Body of pancreas (tissue), 4 donors: ENCODE data around the gene ELOF1. TPM values are rescaled to one million over a fixed set of nuclear protein-coding genes. Genes with fewer than 3 reads are reported as not detected.

ENCODE experiments used
- ATAC-seq: fragments of 150-250 bp; one replicate; pipeline ENCODE4 v1.9.1; 2016
- DNase-seq, 4 donors: peaks; one replicate each; pipeline ENCODE4 v3.0.0-alpha.2; 2019
- H3K27ac ChIP-seq, 4 donors: fragments of 200-600 bp; sonication (generic); 1 replicate in 3 of 4; 2 replicates in 1 of 4; pipeline versions ENCODE4 v1.5.1 to v1.6.1; 2016 to 2019; ENCODE audit warnings: mild to moderate bottlenecking in 1 of 4, mixed read lengths in 1 of 4, moderate library complexity in 1 of 4
- H3K27me3 ChIP-seq, 2 donors: fragments of 200-600 bp; sonication (generic); one replicate each; pipeline ENCODE4 v1.6.0; 2016; ENCODE audit warnings: mild to moderate bottlenecking in 1 of 2
- H3K36me3 ChIP-seq, 2 donors: fragments of 200-600 bp; sonication (generic); replicated peaks in 1 of 2; 2 replicates each; pipeline ENCODE4 v1.5.1; 2016; ENCODE audit warnings: low read depth in 2 of 2; ENCODE audit not compliant: insufficient read depth in 1 of 2
- H3K4me1 ChIP-seq: fragments of 200-600 bp; sonication (generic); one replicate; pipeline ENCODE4 v1.6.0; 2016
- H3K4me3 ChIP-seq, 2 donors: fragments of 200-600 bp; sonication (generic); 1 replicate in 1 of 2; 2 replicates in 1 of 2; pipeline ENCODE4 v1.5.1; 2016 to 2019
- H3K9me3 ChIP-seq, 3 donors: fragments of 200-600 bp; sonication (generic); 1 replicate in 2 of 3; 2 replicates in 1 of 3; pipeline ENCODE4 v1.5.1; 2016
- POLR2A ChIP-seq, 3 donors: fragments of 450-650 bp; IDR thresholded peaks; one replicate each; pipeline ENCODE4 v1.6.1; 2016; ENCODE audit warnings: antibody characterized with exemption in 3 of 3, mild to moderate bottlenecking in 2 of 3
- whole genome bisulfite sequencing, 2 donors: methylation state at CpG; one replicate each; pipeline ENCODE4 v1.1.5; 2017; 5-methylcytosine and 5-hydroxymethylcytosine counted together
- intact Hi-C: fragments of 100-400 bp; cut with DNase I; formaldehyde crosslinking; loops from one replicate; pipeline ENCODE4 v1.15.1; 2023
- total RNA-seq, 2 donors: library from RNA; depleted of rRNA; stranded (reverse); fragments of >200 nt; gene quantifications; one replicate each; pipeline ENCODE4 v1.1.0, GENCODE V29; 2016
- TF ChIP-seq, protein P1 (sequence below), 7 experiments: fragments of 450-650 bp in 4 of 7; fragments of 200-600 bp in 3 of 7; sonication (generic) in 3 of 7; IDR thresholded peaks; one replicate each; pipeline ENCODE4 v1.5.1; 2016 to 2019; ENCODE audit warnings: antibody characterized with exemption in 7 of 7

ELOF1 gene
- total RNA-seq, 2 donors from 2014 or later: 36.6 TPM

DNA sequence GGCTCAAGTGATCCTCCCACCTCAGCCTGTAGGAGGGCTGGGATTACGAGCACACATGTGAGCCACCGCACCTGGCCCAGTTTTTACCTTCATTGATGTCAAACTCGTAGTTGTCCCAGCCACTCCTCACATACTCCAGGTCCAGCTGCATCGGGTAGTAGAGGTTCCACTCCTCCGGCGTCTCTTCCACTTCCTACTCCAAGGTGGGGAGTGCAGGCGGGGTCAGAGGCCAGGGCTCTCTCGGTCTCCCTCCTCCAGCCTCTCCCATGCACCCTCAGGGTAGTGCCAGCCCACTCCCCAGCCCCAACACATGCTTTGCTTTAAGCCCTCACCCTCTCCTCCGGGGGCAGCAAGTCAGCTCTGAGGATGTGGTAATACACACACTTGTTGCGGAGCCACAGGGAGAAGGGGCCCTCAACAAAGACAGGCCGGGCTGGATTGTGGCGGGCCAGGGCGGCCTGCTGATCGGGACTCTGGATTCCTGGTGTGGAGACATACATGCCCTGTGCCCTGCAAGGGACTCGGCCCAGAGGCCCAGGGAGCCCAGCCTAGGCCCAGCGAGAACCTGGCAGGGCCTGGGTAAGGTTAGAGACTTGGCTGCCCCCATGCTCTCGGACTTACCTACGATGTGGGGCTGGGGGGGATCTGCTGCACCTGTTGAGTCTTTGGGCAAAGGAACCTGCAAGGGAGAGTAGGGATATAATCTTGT, 51.5 kb downstream of the ELOF1 start:
- Histone ChIP-seq H3K36me3 (peaks cover 0 to 3% of the 10 kb centered on the region in 2 donors), H3K4me3 (no peak overlapping the region), H3K9me3 (no peaks in the 10 kb centered on the region), H3K4me1 (peaks cover 13% of the 10 kb centered on the region), H3K27me3 (no peaks in the 10 kb centered on the region), H3K27ac (no peak overlapping the region)
- ATAC-seq (no peak), DNase-seq (no peak)
- WGBS, 2 donors: 80 to 81% methylated on average over 8 to 17 of the region's 18 CpGs
- TF ChIP-seq, protein P1, sequence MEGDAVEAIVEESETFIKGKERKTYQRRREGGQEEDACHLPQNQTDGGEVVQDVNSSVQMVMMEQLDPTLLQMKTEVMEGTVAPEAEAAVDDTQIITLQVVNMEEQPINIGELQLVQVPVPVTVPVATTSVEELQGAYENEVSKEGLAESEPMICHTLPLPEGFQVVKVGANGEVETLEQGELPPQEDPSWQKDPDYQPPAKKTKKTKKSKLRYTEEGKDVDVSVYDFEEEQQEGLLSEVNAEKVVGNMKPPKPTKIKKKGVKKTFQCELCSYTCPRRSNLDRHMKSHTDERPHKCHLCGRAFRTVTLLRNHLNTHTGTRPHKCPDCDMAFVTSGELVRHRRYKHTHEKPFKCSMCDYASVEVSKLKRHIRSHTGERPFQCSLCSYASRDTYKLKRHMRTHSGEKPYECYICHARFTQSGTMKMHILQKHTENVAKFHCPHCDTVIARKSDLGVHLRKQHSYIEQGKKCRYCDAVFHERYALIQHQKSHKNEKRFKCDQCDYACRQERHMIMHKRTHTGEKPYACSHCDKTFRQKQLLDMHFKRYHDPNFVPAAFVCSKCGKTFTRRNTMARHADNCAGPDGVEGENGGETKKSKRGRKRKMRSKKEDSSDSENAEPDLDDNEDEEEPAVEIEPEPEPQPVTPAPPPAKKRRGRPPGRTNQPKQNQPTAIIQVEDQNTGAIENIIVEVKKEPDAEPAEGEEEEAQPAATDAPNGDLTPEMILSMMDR (IDR thresholded peaks at IDR 0.05): no peak
- TF ChIP-seq POLR2A (IDR thresholded peaks at IDR 0.05): no peak
- intact Hi-C loops: no loop called here

DNA sequence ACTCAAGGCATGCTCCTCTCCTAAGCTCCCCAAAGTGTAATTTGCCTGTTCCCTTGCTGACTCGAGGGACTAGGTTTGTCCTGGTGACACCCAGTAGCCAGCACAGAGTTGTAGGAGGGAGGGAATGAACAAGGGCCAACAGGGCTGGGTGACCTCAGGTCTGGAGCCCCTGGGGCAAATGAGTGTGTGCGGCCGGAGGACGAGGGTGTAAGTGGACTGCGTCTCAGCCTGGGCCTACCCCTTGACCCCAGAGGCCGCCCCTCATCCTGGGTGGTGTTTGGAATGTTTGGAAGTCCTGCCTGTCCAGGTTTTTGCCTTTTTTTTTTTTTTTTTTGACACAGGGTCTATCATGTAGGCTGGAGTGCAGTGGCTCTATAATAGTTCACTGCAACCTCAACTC, 52.1 kb downstream of the ELOF1 start:
- TF ChIP-seq, protein P1 (IDR thresholded peaks at IDR 0.05): no peak
- TF ChIP-seq POLR2A (IDR thresholded peaks at IDR 0.05): no peak
- no peak for DNase-seq
- H3K27ac ChIP-seq: no peak overlapping the region
- no peak for ATAC-seq
- H3K4me3 ChIP-seq: no peak overlapping the region
- peaks cover 13% of the 10 kb centered on the region for H3K4me1 ChIP-seq
- WGBS, 2 donors: 93% methylated on average over 3 to 6 of the region's 6 CpGs
- H3K27me3 ChIP-seq: no peaks in the 10 kb centered on the region
- intact Hi-C loops: no loop called here
- H3K36me3 ChIP-seq: peaks cover 0 to 3% of the 10 kb centered on the region in 2 donors
- no peaks in the 10 kb centered on the region for H3K9me3 ChIP-seq

DNA sequence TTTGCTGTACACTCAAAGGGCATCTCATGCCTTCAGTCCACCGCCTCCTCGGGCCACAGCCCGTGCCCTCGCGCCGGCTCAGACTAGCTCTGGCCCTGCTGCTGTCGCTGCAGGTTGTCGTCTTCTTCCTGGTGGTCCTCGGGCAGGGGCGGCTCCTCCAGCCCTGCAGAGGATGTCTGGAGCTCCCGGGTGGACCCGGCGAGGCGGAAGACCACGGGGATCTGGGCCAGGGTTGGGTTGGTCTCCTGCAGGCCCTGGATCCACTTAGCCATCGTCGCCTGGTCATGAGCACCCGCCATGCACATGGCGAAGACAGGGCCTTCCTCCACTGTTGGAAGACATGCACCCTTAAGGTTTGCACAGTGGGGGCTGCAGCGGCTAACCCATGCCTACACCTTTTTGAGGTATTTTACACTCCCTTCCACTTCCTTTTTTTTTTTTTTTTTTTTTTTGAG, 52.9 kb downstream of the ELOF1 start:
- WGBS, 2 donors: 20 to 70% methylated on average over 4 to 20 of the region's 20 CpGs
- Histone ChIP-seq H3K4me3 (peak overlapping the region; percentile 85 to 91), H3K4me1 (peaks cover 13% of the 10 kb centered on the region), H3K27me3 (no peaks in the 10 kb centered on the region), H3K36me3 (peaks cover 0 to 2% of the 10 kb centered on the region in 2 donors), H3K27ac (peak overlapping the region in 3 of 4 donors; percentile 87 to 99 (median 97)), H3K9me3 (no peaks in the 10 kb centered on the region)
- DNase-seq: no peak
- peak; percentile 26 for ATAC-seq
- no peak for TF ChIP-seq POLR2A (IDR thresholded peaks at IDR 0.05)
- intact Hi-C loops: no loop called here

DNA sequence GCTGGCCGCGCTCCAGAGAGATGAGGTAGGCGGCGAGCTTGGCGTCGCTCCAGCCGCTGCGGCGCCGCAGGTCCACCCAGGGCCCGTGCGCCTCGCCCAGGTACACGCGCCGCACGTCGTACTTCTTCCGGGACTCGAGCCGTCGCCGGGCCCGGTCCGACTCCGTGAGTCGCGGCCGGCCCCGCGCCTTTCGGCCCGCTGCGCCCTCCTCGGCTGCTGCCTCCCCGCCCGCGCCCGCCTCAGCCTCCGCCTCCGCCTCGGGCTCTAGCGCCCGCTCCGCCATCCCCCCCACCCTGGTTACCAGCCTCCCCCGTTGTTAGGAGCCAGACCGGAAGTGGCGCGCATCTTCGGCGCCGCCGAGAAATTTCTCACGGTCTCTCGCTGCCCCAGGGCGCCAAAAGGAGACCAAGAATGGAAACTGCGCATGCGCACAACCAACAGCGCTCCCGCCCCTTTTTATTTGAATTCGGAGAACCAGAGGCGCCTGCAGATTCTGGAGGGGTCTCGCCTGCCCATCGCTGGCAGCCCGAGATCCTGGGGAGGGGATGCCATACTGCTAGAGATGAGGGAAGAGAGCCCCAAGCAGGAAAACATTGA, 53.4 kb downstream of the ELOF1 start, which contains the start of gene ZNF653:
TSS of gene ZNF653 (minus strand) at position 336 of the 597 bp plus-strand sequence. CDS start at position 283, 53 bp downstream.
- Histone ChIP-seq H3K36me3 (no peaks in the 10 kb centered on the region), H3K27me3 (no peaks in the 10 kb centered on the region), H3K27ac (peak within 1 kb of the TSS; percentile 80 to 99 (median 92)), H3K9me3 (no peaks in the 10 kb centered on the region), H3K4me3 (peak within 1 kb of the TSS; percentile 85 to 91), H3K4me1 (peaks cover 13% of the 10 kb centered on the region)
- peak; percentile 81 for ATAC-seq
- WGBS, 2 donors: 0% methylated on average over 17 to 28 of the region's 65 CpGs
- TF ChIP-seq, protein P1 (IDR thresholded peaks at IDR 0.05): no peak
- peak; percentile 38 to 55 (median 41) for TF ChIP-seq POLR2A (IDR thresholded peaks at IDR 0.05)
- intact Hi-C loops: no loop called here
- peak; percentile 92 to 95 (median 94) for DNase-seq

DNA sequence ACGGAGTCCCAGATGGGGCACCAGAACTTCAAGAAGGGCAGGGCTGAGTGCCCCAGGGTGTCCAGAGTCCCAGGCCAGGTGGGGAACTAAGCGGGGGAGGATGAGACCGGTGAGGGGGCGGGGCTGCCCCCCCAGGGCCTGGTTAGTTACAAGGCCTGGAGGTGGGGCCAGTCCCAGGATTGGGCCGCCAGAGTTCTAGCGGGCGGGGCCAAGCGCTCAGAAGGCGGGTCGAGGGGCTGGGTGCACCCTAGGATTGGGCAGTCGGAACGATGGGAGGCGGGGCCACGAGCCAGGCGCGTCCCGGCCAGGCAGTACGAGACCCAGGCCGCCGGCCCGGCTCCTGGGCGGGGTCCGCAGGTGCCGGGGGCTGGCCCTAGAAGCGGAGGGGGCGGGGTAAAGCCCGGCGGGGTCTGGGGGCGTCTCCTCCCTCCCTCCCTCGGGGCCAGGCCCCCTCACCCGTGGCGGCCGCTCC, 54.0 kb downstream of the ELOF1 start:
- peak overlapping the region; percentile 80 to 99 (median 92) for H3K27ac ChIP-seq
- ATAC-seq: peak; percentile 95
- H3K4me1 ChIP-seq: peaks cover 13% of the 10 kb centered on the region
- no peaks in the 10 kb centered on the region for H3K36me3 ChIP-seq
- DNase-seq: peak; percentile 98 to 99 (median 98)
- intact Hi-C loops: no loop called here
- H3K27me3 ChIP-seq: no peaks in the 10 kb centered on the region
- peak overlapping the region; percentile 85 to 91 for H3K4me3 ChIP-seq
- TF ChIP-seq POLR2A (IDR thresholded peaks at IDR 0.05): no peak
- TF ChIP-seq, protein P1 (IDR thresholded peaks at IDR 0.05): no peak
- H3K9me3 ChIP-seq: no peaks in the 10 kb centered on the region
- WGBS, 2 donors: 1 to 7% methylated on average over 2 to 15 of the region's 33 CpGs
